GM18870 (cell line): Measurements from ENCODE around the gene MAGOH.
"Not testable (repeated sequence)": the region's sequence is repeated elsewhere in the genome, so short reads cannot be mapped to it uniquely, and the experiment has no call there.

ENCODE experiments used
- ATAC-seq: cut with Tn5 transposase; IDR thresholded peaks from one replicate; pipeline ENCODE4 v1.9.1; 2021; ENCODE audit warnings: moderate library complexity; ENCODE audit not compliant: unreplicated experiment

Gene MAGOH

DNA sequence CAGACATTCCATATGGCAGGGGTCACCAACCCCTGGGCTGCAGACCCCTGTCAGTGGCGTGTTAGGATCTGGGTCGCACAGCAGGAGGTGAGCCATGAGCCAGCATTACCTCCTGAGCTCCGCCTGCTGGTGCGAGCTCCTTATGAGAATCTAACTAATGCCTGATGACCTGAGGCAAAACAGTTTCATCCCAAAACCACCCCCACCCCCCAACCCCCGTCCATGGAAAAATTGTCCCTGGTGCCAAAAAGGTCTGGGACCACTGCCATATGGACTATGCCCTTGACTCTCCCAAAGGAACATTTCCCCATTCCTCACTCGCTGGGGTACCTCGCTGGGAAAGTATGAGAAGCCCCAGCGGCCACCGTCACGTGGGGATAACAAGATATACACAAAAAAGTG, 48.1 kb downstream of the MAGOH start:
- no peak for ATAC-seq

DNA sequence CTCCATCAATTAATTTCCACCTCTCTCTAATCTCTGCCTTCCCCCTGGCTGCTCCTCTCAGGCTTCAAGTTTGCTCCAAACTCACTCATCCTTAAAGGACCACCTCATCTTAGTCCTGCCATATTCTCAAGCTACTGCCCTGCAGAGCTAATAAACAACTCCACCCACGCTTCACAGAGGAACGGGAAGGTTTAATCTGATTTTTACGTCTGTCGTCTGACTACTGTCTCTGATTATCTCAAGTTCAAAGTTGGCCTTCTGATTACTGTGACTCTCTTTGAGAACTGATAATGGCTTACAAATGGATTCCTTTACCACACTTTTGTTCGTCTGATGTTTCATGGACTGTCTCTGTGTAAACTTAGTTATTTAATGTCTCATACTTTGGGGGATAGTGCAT, 49.3 kb downstream of the MAGOH start:
- no peak for ATAC-seq

DNA sequence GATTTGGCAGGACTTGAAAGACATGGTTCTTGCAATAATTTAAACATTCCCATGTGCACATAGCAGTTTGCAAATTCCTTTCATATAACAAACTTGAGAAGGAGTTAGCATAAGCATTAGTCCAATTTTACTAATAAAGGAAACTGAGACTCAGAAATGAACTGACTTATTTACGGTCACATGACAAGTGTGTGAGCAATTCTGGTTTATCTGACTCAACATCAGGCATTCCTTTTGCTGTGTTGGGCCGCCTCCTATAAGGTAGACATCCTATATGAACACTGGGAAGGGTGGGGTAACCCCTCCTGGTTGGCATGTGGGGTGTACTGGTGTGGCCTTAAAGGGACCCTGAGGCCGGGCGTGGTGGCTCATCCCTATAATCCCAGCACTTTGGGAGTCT, 50.2 kb downstream of the MAGOH start:
- ATAC-seq: no peak

DNA sequence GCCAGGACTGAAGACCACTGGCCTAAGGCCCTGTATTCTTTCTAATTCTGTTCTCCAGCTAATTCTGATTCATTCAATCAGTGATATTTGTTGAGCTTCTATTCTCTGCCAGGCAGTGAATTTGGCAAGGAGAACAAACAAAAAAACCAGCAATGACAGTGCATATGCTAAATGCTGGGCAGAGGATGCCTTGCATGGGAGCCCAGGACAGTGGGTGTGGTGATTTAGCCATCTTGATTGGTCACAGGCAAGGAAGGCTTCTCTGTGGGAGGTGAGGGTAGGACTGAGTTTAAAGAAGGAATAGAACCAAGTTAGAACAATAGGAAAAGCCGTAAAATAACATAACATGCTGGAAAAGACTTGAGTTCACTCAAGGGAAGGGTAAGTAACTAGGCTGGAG, 50.9 kb downstream of the MAGOH start:
- ATAC-seq: no peak

DNA sequence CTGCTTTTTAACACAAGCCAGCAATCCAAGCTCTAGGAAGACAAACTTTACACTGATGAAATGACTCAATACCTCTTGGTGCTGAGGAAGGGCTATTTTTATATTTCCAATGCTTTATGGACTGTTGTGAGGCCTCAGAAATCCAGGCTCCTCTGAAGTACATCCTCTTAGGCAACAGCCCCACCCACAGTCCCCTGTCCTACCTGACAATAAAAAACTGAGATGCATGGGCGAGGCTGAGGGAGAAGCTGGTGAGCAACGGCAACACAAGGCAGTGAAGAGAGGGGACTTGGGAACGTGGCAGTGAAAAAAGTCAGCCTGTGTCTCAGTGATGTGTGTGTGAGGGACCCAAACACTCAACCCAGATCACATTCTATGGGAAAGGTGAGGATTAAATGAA, 51.8 kb downstream of the MAGOH start:
- ATAC-seq: no peak

DNA sequence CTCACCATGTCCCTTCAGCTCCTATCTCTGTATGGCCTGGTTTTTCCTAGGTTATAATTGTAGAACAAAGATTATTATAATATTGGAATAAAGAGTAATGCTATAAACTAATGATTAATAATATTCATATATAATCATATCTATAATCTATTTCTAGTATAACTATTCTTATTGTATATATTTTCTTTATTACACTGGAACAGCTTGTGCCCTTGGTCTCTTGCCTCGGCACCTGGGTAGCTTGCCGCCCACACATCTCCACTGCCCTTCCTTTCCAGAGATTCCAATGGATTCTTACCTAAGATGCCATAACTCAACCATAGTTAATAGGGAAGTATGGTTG, 52.4 kb downstream of the MAGOH start:
- ATAC-seq: not testable (repeated sequence)

DNA sequence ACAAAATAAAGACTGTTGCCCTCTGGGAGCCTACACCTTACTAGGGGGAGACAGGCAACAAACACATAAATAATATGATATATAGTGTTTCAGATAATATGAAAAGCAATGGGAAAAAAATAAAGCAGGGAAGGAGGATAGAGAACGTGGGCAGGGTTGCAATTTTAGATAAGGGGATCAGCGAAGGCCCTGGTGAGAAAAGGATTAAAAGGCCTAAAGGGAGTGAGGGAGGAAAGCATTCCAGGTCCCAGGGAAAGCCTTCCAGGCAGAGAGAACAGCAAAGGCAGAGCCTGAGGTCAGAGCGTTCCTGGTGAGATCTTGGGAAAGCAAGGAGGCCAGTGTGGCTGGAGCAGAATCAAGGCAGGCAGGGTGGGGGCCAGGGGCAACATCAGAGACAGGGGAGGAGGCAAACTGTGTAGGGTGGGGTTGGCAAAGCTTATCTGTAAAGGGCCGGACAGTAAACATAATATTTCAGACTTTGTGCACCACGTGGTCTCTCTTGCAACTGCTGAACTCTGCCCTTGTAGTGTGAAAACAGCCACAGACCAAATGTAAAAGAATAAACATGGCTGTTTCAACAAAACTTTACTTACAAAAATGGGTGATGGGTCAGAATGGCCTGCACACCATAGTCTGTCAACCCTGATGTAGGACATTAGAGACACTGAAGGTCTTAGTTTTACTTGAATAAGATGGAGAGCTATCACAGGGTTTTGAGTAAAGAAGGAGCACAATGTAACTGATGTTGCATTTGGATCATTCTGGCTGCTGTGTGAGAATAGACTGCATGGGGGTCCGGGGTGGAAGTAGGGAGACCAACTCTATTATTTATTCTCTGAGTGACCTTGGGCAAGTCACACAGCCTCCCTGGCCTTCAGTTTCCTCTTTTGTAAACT, 55.0 kb downstream of the MAGOH start:
- no peak for ATAC-seq

DNA sequence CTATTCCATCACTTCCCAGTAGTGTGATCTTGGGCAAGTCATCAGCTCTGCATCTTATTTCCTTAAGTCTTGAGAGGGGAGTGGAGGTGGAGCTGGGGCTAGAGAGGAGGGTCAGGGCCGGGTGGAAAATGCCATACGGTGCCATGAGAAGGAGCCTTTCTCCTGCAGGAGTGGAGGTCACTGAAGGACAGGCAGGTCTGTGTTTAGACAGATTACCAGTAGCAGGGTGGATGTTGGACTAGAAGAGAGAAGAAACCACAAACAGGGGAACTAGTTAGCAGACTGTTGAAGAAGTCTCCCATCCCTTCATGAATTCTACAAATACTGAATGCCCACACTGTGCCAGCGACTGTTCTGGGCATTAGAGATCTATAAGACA, 55.6 kb downstream of the MAGOH start:
- no peak for ATAC-seq

DNA sequence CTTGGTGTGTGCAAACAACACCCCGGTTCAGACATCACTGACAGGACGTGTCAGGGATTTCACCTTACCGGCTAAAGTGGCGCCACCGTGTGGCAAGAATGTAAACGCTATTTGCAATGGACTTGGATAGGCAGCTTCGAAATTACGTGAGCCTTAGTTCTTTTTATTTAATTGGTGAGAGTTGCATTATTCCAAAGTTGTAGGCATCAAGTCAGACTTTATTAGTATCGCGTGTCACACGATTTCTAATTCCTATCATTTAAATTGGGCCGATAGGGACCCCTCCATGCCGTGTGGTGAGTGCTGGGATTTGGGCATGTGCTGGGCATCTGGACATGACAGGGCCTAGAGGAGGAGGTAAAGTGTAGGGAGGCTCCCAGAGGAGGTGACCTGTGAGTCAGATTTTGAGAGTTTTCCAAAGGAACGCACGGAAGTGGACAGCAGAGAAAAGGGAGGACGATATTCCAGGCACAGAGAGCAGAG, 56.2 kb downstream of the MAGOH start:
- ATAC-seq: no peak

DNA sequence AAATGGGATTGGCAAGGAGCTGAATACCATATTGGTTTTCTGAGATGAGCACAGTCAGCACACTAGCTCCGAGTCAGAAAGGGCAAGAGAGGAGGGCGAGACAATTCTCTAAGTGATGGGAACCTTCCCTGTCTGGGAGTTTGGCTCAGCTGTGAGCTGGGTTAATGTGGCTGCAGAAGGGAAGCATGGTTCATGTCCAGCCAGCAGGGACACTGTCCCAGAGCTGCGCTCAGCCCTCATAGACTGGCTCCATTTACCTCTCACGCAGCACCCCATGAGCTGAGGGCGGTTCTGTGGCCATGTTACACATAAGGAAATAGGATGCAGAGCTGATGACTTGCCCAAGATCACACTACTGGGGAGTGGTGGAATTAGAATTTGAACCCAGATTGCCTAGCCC, 57.4 kb downstream of the MAGOH start:
- no peak for ATAC-seq

DNA sequence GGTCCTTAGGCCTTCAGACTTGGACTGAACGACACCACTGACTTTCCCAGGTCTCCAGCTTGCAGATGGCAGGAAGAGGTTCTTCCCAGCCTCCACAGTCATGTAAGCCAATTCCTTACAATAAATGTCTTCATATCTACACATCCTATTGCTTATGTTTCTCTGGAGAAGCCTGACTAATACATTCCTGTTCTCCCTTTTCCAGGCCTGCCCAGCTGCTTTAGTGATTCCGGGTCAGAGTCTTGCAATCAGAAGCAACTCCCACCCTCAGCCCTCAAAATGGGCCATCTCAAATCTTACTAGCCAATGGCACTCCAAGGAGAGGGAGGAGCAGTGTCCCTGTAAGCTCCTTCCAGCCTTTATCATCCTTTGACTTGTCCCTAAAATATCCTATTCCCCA, 58.1 kb downstream of the MAGOH start:
- ATAC-seq: no peak
